ENCODE measurements around the gene SVOPL. TPM values are rescaled to one million over a fixed set of nuclear protein-coding genes. Genes with fewer than 3 reads are reported as not detected.
"Not testable (repeated sequence)": the region's sequence is repeated elsewhere in the genome, so short reads cannot be mapped to it uniquely, and the experiment has no call there.

Gene SVOPL
- total RNA-seq, 1 donor from 2014 or later, result 0.09 TPM

- TF ChIP-seq CTCF (IDR thresholded peaks at IDR 0.05), result no peak
- no peak for TF ChIP-seq EZH2phosphoT487 (IDR thresholded peaks at IDR 0.05)
- TF ChIP-seq EZH2 (IDR thresholded peaks at IDR 0.05), result no peak
- Histone ChIP-seq H3K4me3 (no peak overlapping the region), H3K36me3 (no peaks in the 10 kb centered on the region), H3K9me3 (ENCODE audit: low read depth) (no peaks in the 10 kb centered on the region), H3K79me2 (ENCODE audit: low read depth) (no peaks in the 10 kb centered on the region), H3F3A (ENCODE audit: low read depth) (no peaks in the 10 kb centered on the region), H3K27ac (no peak overlapping the region), H3K27me3 (no peaks in the 10 kb centered on the region), H2AFZ (replicated peaks) (no peak overlapping the region), H4K20me1 (ENCODE audit: low read depth) (no peaks in the 10 kb centered on the region), H3K4me2 (no peak overlapping the region), H3K9ac (no peak overlapping the region), H3K4me1 (no peaks in the 10 kb centered on the region)
- H3K27ac Mint-ChIP-seq, result peak overlapping the region; percentile 81
- peaks cover 1% of the 10 kb centered on the region for H3K36me3 Mint-ChIP-seq
- peaks cover 6% of the 10 kb centered on the region for H3K9me3 Mint-ChIP-seq
- peaks cover 3% of the 10 kb centered on the region for H3K27me3 Mint-ChIP-seq (ENCODE audit: insufficient read depth, low read depth)
- H3K4me3 Mint-ChIP-seq, result no peak overlapping the region
- DNase-seq (ENCODE audit: low spot score), result no peak
- H3K4me1 Mint-ChIP-seq, result peaks cover 12% of the 10 kb centered on the region
Observed at GRCh38 chr7:138738114-138738513, 37.0 kb upstream of the SVOPL start.

GRCh38 chr7:138735399-138735798 is 34.2 kb upstream of the SVOPL start:
- H2AFZ ChIP-seq (replicated peaks), result no peak overlapping the region
- H3K9me3 ChIP-seq (ENCODE audit: low read depth), result no peaks in the 10 kb centered on the region
- no peaks in the 10 kb centered on the region for H3K4me1 ChIP-seq
- H3K27me3 ChIP-seq, result no peaks in the 10 kb centered on the region
- H4K20me1 ChIP-seq (ENCODE audit: low read depth), result no peaks in the 10 kb centered on the region
- no peak overlapping the region for H3K4me2 ChIP-seq
- TF ChIP-seq CTCF (IDR thresholded peaks at IDR 0.05) (no peak), EZH2phosphoT487 (IDR thresholded peaks at IDR 0.05) (no peak), EZH2 (IDR thresholded peaks at IDR 0.05) (no peak)
- H3K9me3 Mint-ChIP-seq, result peaks cover 6% of the 10 kb centered on the region
- no peaks in the 10 kb centered on the region for H3K79me2 ChIP-seq (ENCODE audit: low read depth)
- no peak overlapping the region for H3K4me3 Mint-ChIP-seq
- H3K27ac ChIP-seq, result no peak overlapping the region
- H3F3A ChIP-seq (ENCODE audit: low read depth), result no peaks in the 10 kb centered on the region
- H3K9ac ChIP-seq, result no peak overlapping the region
- H3K36me3 ChIP-seq, result no peaks in the 10 kb centered on the region
- H3K4me1 Mint-ChIP-seq, result peaks cover 13% of the 10 kb centered on the region
- H3K4me3 ChIP-seq, result no peak overlapping the region
- H3K27me3 Mint-ChIP-seq (ENCODE audit: insufficient read depth, low read depth), result peaks cover 6% of the 10 kb centered on the region
- no peak for DNase-seq (ENCODE audit: low spot score)
- H3K27ac Mint-ChIP-seq, result peak overlapping the region; percentile 57
- peaks cover 1% of the 10 kb centered on the region for H3K36me3 Mint-ChIP-seq

GRCh38 chr7:138731733-138732132 is 30.6 kb upstream of the SVOPL start:
- H3K27ac ChIP-seq; H3K79me2 ChIP-seq (ENCODE audit: low read depth); H3K4me1 ChIP-seq; H3K27ac Mint-ChIP-seq; H3K27me3 ChIP-seq; H3K9ac ChIP-seq; DNase-seq (ENCODE audit: low spot score); H3K4me3 Mint-ChIP-seq; H3K9me3 Mint-ChIP-seq; H3K4me3 ChIP-seq; H3K27me3 Mint-ChIP-seq (ENCODE audit: insufficient read depth, low read depth); H3K36me3 ChIP-seq; H4K20me1 ChIP-seq (ENCODE audit: low read depth); H3K36me3 Mint-ChIP-seq; H3F3A ChIP-seq (ENCODE audit: low read depth); H3K9me3 ChIP-seq (ENCODE audit: low read depth); H2AFZ ChIP-seq (replicated peaks); H3K4me2 ChIP-seq: not testable (repeated sequence)
- H3K4me1 Mint-ChIP-seq, result peaks cover 13% of the 10 kb centered on the region

GRCh38 chr7:138729444-138729843 is 28.3 kb upstream of the SVOPL start:
- Mint-ChIP-seq H3K4me3 (no peak overlapping the region), H3K27me3 (ENCODE audit: insufficient read depth, low read depth) (peaks cover 6% of the 10 kb centered on the region), H3K27ac (peak overlapping the region; percentile 95), H3K4me1 (peaks cover 13% of the 10 kb centered on the region), H3K36me3 (no peaks in the 10 kb centered on the region), H3K9me3 (peaks cover 5% of the 10 kb centered on the region)
- Histone ChIP-seq H3K9me3 (ENCODE audit: low read depth) (no peaks in the 10 kb centered on the region), H3K4me3 (no peak overlapping the region), H3K27me3 (no peaks in the 10 kb centered on the region), H3K4me2 (no peak overlapping the region), H3K4me1 (no peaks in the 10 kb centered on the region), H3K9ac (no peak overlapping the region), H3K79me2 (ENCODE audit: low read depth) (no peaks in the 10 kb centered on the region), H4K20me1 (ENCODE audit: low read depth) (no peaks in the 10 kb centered on the region), H3K36me3 (no peaks in the 10 kb centered on the region), H3K27ac (no peak overlapping the region), H3F3A (ENCODE audit: low read depth) (no peaks in the 10 kb centered on the region), H2AFZ (replicated peaks) (no peak overlapping the region)
- TF ChIP-seq CTCF (IDR thresholded peaks at IDR 0.05), result no peak
- TF ChIP-seq EZH2phosphoT487 (IDR thresholded peaks at IDR 0.05), result no peak
- no peak for TF ChIP-seq EZH2 (IDR thresholded peaks at IDR 0.05)
- no peak for DNase-seq (ENCODE audit: low spot score)

Measured in neural progenitor cell (in vitro differentiated cells).